K562 (cell line): Measurements from ENCODE around the gene GOLT1A. TPM values are rescaled to one million over a fixed set of nuclear protein-coding genes. Genes with fewer than 3 reads are reported as not detected.

Experiments used
- ATAC-seq: fragments of 200-7000 bp; cut with Tn5 transposase; 3 replicates; pipeline ENCODE4 v1.9.1; 2020; ENCODE audit warnings: moderate library complexity
- BruUV-seq: library from RNA; stranded (reverse); fragments of 400-500 nt; replicated peaks from 2 replicates; lab custom pipeline; 2021; lab: Mats Ljungman, UMichigan
- CTCF ChIA-PET: fragments of 300-600 bp; formaldehyde crosslinking; extraction: SDS; loops from one replicate; lab custom pipeline; 2021; ENCODE audit warnings: low intra/inter-chr PET ratio; lab: Yijun Ruan, JAX
- POLR2A ChIA-PET: fragments of 300-600, 350-650 bp; sonication (Branson Sonifier 250); formaldehyde crosslinking; extraction: SDS; loops from one replicate; lab custom pipeline; 2021; ENCODE audit warnings: antibody characterized with exemption, inconsistent platforms; lab: Yijun Ruan, JAX
- DNase-seq, 4 experiments: peaks; one replicate each; pipeline versions ENCODE4 v3.0.0 to v3.0.0-alpha.2; 2011 to 2018; ENCODE audit warnings: low spot score in 3 of 4, mixed read lengths in 3 of 4; ENCODE audit errors: extremely low read depth in 1 of 4
- FAIRE-seq: peaks from 2 replicates; lab custom pipeline; 2011; peaks lifted over from hg19 to GRCh38; lab: Jason Lieb, UNC
- H2AFZ ChIP-seq: 2 replicates; pipeline ENCODE4 v1.6.0; 2011; ENCODE audit warnings: low read depth, low read length, control low read depth, inconsistent platforms
- H3K27ac ChIP-seq: fragments of 200-600 bp; 3 replicates; pipeline ENCODE4 v1.8.0; 2011; ENCODE audit warnings: low read depth, mild to moderate bottlenecking, control low read depth, inconsistent platforms, low read length, moderate library complexity, mixed read lengths; ENCODE audit errors: extremely low read depth
- H3K27me3 ChIP-seq, 2 experiments: fragments of 300-600 bp in 1 of 2; 2 replicates in 1 of 2; 3 replicates in 1 of 2; pipeline versions ENCODE4 v1.6.0 to v1.8.0; 2011; ENCODE audit warnings: inconsistent platforms in 2 of 2, low read length in 2 of 2, mild to moderate bottlenecking in 1 of 2, mixed read lengths in 1 of 2, moderate library complexity in 1 of 2; ENCODE audit not compliant: control insufficient read depth in 2 of 2, insufficient read depth in 2 of 2
- H3K36me3 ChIP-seq: fragments of 300-600 bp; 3 replicates; pipeline ENCODE4 v1.8.0; 2011; ENCODE audit warnings: mild to moderate bottlenecking, low read length, inconsistent platforms; ENCODE audit not compliant: control insufficient read depth, insufficient read depth
- H3K4me1 ChIP-seq, 2 experiments: fragments of 200-600 bp in 1 of 2; replicated peaks in 1 of 2; 2 replicates in 1 of 2; 3 replicates in 1 of 2; pipeline versions ENCODE4 v1.5.1 to v1.8.0; 2011; ENCODE audit warnings: inconsistent platforms in 2 of 2, low read length in 2 of 2, mild to moderate bottlenecking in 1 of 2, mixed read lengths in 1 of 2, moderate library complexity in 1 of 2; ENCODE audit not compliant: control insufficient read depth in 2 of 2, insufficient read depth in 2 of 2
- H3K4me2 ChIP-seq: 2 replicates; pipeline ENCODE4 v1.6.1; 2011; ENCODE audit warnings: low read length, control low read depth, inconsistent platforms, mixed read lengths; ENCODE audit not compliant: insufficient read depth
- H3K4me3 ChIP-seq: fragments of 200-600 bp; sonication (generic), shearing (Covaris generic); 2 replicates; pipeline ENCODE4 v1.5.1; 2016; ENCODE audit warnings: control low read depth, inconsistent platforms
- H3K79me2 ChIP-seq: fragments of 200-600 bp; 3 replicates; pipeline ENCODE4 v1.8.0; 2011; ENCODE audit warnings: low read length, inconsistent platforms; ENCODE audit not compliant: control insufficient read depth, insufficient read depth
- H3K9ac ChIP-seq, 2 experiments: 2 replicates each; pipeline versions ENCODE4 v1.6.0 to v1.6.1; 2011; ENCODE audit warnings: low read depth in 2 of 2, low read length in 2 of 2, control low read depth in 1 of 2, inconsistent platforms in 1 of 2, mild to moderate bottlenecking in 1 of 2, mixed read lengths in 1 of 2; ENCODE audit not compliant: insufficient read depth in 1 of 2
- H3K9me1 ChIP-seq: one replicate; pipeline ENCODE4 v1.6.0; 2011; ENCODE audit warnings: inconsistent platforms, mild to moderate bottlenecking, low read length, moderate library complexity; ENCODE audit not compliant: control insufficient read depth, insufficient read depth
- H3K9me3 ChIP-seq: replicated peaks from 2 replicates; pipeline ENCODE4 v1.5.1; 2011; ENCODE audit warnings: low read depth, low read length, inconsistent platforms; ENCODE audit not compliant: control insufficient read depth, insufficient read depth
- H4K20me1 ChIP-seq: replicated peaks from 2 replicates; pipeline ENCODE4 v1.6.1; 2011; ENCODE audit warnings: low read length, inconsistent platforms, mixed read lengths; ENCODE audit not compliant: control insufficient read depth, insufficient read depth
- ARHGAP35 ChIP-seq: fragments of 450-650 bp; IDR thresholded peaks from 2 replicates; pipeline ENCODE4 v1.6.1; 2018; ENCODE audit not compliant: partially characterized antibody
- MITF ChIP-seq: IDR thresholded peaks from 2 replicates; pipeline ENCODE4 v1.6.1; 2014; ENCODE audit warnings: antibody characterized with exemption
- RBM15 ChIP-seq: fragments of 200-400 bp; formaldehyde crosslinking; IDR thresholded peaks from 2 replicates; pipeline ENCODE4 v1.6.1; 2018; ENCODE audit warnings: mild to moderate bottlenecking, low read length, moderate library complexity; ENCODE audit not compliant: insufficient read depth
- STAT6 ChIP-seq: sonication (generic); formaldehyde crosslinking; IDR thresholded peaks from 2 replicates; pipeline ENCODE4 v1.8.1; 2023; ENCODE audit warnings: mild to moderate bottlenecking, missing genetic modification reagents
- ZC3H4 ChIP-seq: sonication (generic); formaldehyde crosslinking; IDR thresholded peaks from 2 replicates; pipeline ENCODE4 v1.9.0; 2021; ENCODE audit warnings: missing genetic modification reagents, borderline replicate concordance
- ZNF197 ChIP-seq: fragments of 200-800 bp; sonication (Bioruptor generic); IDR thresholded peaks from 2 replicates; pipeline ENCODE4 v1.6.1; 2016; ENCODE audit warnings: low read depth, missing genetic modification characterization, missing compliant biosample characterization
- ZNF436 ChIP-seq: fragments of 250-450, 450-650 bp; sonication (Bioruptor Pico); formaldehyde crosslinking; IDR thresholded peaks from 2 replicates; pipeline ENCODE4 v1.7.0; 2020; ENCODE audit warnings: mild to moderate bottlenecking
- ZNF668 ChIP-seq: fragments of 250-450 bp; sonication (Bioruptor Pico); IDR thresholded peaks from 2 replicates; pipeline ENCODE4 v1.8.0; 2022; ENCODE audit warnings: mild to moderate bottlenecking, inconsistent platforms
- WGBS: fragments of 100-300 bp; shearing (Covaris generic); methylation state at CpG from one replicate; pipeline ENCODE4 v1.1.6; 2016; ENCODE audit warnings: low coverage, mixed read lengths; ENCODE audit not compliant: insufficient coverage; ENCODE audit errors: missing lambda C conversion rate; 5-methylcytosine and 5-hydroxymethylcytosine counted together
- in situ Hi-C: fragments of 300-500 bp; cut with MboI; formaldehyde crosslinking; loops from 4 replicates; pipeline ENCODE4 v1.15.0; 2018; ENCODE audit warnings: inconsistent platforms, mixed read lengths
- intact Hi-C: fragments of 100-400 bp; cut with micrococcal nuclease; formaldehyde crosslinking; loops from 2 replicates; pipeline ENCODE4 v1.14.2; 2022
- polyA plus RNA-seq, 8 experiments: library from polyadenylated mRNA; depleted of rRNA in 4 of 8; stranded (reverse) in 5 of 8; unstranded in 3 of 8; fragments of >200 nt; fragmentation: Nextera tagmentation in 2 of 8; fragmentation: Illumina TruSeq in 1 of 8; extraction: Ambion mirVana in 2 of 8; extraction: Trizol in 1 of 8; gene quantifications; 2 replicates each; pipeline versions ENCODE4 v1.2.1 to v1.2.3, GENCODE V29; 2011 to 2014; ENCODE audit warnings: inconsistent platforms in 1 of 8, missing spikeins in 1 of 8
- total RNA-seq, 7 experiments: library from RNA; depleted of rRNA in 6 of 7; stranded (reverse); fragments of >200 nt in 6 of 7; fragmentation: Illumina TruSeq in 2 of 7; extraction: Trizol in 2 of 7; gene quantifications; 2 replicates each; pipeline versions ENCODE4 v1.2.1 to v1.2.3, GENCODE V29; 2011 to 2021; ENCODE audit warnings: low replicate concordance in 1 of 7

GOLT1A gene
- total and polyA plus RNA-seq, 9 of the 15 experiments (the other 6 are each of a cell fraction or from before 2014, with no cell fraction given) = not detected

- TF ChIP-seq ZNF668 (no peak), MITF (no peak), STAT6 (CRISPR knock-in tag) (no peak), ZNF197 (CRISPR knock-in tag) (no peak), ARHGAP35 (no peak)
Measured at GRCh38 chr1:204223129-204223860, 9.5 kb upstream of the GOLT1A start (continued).

- Histone ChIP-seq H3K4me3 (no peak overlapping the region), H3K9me3 (no peaks in the 10 kb centered on the region), H4K20me1 (peaks cover 15% of the 10 kb centered on the region), H3K27ac (no peak overlapping the region), H2AFZ (no peak overlapping the region), H3K36me3 (no peaks in the 10 kb centered on the region), H3K4me2 (no peak overlapping the region)
- FAIRE-seq = no peak
- POLR2A ChIA-PET = interaction anchor here (0.7 to 1.2 kb wide), 3 partner anchors 9 to 156 kb away, joined by 3 read pairs; partner anchors contain the start of gene GOLT1A
- intact Hi-C loops = no loop called here
- no peak for TF ChIP-seq ZNF436 (CRISPR knock-in tag)
- no peak for TF ChIP-seq RBM15
- no peak for TF ChIP-seq ZC3H4 (CRISPR knock-in tag)
- TF ChIP-seq, all 486 proteins: peak for 0
- Histone ChIP-seq H3K4me1 (peaks cover 6 to 14% of the 10 kb centered on the region in 2 experiments; a peak in 4 of 5 replicates), H3K79me2 (no peaks in the 10 kb centered on the region), H3K9me1 (no peaks in the 10 kb centered on the region), H3K9ac (no peak overlapping the region), H3K27me3 (peaks cover 11 to 45% of the 10 kb centered on the region in 2 experiments)
- BruUV-seq = no TSS peak
- DNase-seq (no peak), ATAC-seq (no peak)
- in situ Hi-C loops = no loop called here
- 7% methylated on average over 3 of the region's 3 CpGs for WGBS
- CTCF ChIA-PET = no interaction called here
Measured at GRCh38 chr1:204222764-204223055, 8.9 kb upstream of the GOLT1A start.
